ENCODE measurements around the gene AOC2.

Gene AOC2, protein sequence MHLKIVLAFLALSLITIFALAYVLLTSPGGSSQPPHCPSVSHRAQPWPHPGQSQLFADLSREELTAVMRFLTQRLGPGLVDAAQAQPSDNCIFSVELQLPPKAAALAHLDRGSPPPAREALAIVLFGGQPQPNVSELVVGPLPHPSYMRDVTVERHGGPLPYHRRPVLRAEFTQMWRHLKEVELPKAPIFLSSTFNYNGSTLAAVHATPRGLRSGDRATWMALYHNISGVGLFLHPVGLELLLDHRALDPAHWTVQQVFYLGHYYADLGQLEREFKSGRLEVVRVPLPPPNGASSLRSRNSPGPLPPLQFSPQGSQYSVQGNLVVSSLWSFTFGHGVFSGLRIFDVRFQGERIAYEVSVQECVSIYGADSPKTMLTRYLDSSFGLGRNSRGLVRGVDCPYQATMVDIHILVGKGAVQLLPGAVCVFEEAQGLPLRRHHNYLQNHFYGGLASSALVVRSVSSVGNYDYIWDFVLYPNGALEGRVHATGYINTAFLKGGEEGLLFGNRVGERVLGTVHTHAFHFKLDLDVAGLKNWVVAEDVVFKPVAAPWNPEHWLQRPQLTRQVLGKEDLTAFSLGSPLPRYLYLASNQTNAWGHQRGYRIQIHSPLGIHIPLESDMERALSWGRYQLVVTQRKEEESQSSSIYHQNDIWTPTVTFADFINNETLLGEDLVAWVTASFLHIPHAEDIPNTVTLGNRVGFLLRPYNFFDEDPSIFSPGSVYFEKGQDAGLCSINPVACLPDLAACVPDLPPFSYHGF

GRCh38 chr17:42844271-42844670 is at the start of gene AOC2:
Gene AOC2 (plus strand): TSS chr17:42844580. CDS start chr17:42844627, 47 bp downstream.
- DNase-seq (ENCODE audit: low read depth), result no peak

GRCh38 chr17:42795061-42795460 is 49.3 kb upstream of the AOC2 start:
- no peak for DNase-seq (ENCODE audit: low read depth)

- no peak for DNase-seq (ENCODE audit: low read depth)
These were observed 48.9 kb upstream of the AOC2 start for GRCh38 chr17:42795465-42795864.

DNA sequence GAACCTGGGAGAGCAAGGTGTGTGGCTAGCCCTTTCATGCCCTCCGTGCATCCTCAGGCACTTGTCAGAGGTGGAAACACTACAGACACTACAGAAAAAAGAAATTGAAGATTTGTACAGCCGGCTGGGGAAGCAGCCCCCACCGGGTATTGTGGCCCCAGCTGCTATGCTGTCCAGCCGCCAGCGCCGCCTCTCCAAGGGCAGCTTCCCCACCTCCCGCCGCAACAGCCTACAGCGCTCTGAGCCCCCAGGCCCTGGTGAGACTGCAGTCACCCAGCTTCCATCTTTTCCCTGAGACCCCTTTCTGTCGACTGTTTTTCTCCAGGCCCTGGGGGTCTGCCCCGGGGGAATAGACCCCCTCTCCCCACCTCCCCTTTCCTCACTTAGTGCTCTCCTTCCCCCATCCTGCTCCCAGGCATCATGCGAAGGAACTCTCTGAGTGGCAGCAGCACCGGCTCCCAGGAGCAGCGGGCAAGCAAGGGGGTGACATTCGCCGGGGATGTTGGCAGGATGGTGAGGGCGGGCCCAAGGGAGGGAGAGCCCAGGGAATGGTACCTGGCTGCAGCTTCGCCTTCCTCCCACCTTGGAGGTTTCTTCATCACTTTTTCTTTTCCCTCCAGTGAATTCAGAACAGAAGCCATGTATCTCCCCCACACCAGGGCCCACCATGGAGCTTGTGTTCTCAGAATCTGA is 48.2 kb upstream of the AOC2 start:
- no peak for DNase-seq (ENCODE audit: low read depth)

- no peak for DNase-seq (ENCODE audit: low read depth)
These were observed 47.0 kb upstream of the AOC2 start for GRCh38 chr17:42797067-42798007.

DNA sequence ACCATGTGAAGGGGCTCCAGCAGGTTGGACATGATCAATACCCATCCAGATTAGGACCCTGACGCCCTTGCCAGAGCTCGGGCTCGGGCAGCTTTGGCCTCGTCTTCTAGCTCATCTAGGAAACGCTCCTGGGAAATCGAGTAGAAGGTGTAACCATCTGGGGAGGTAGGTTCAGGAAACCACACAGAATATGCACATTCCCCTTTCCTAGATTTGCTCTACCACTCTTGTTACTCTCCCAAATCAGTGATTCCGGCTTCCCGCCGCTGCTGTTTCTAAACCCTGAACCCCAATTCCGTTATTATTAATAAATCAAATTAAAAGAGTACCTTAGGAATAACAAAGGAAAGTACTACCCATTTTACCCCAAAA is 46.4 kb upstream of the AOC2 start:
- no peak for DNase-seq (ENCODE audit: low read depth)

- peak; percentile 82 for DNase-seq (ENCODE audit: low read depth)
These were observed 45.7 kb upstream of the AOC2 start, which contains the start of the genes CNTD1 and COA3 for GRCh38 chr17:42798383-42799380. Gene CNTD1 (plus strand): TSS chr17:42798861. CDS start chr17:42799068, 207 bp downstream. Gene COA3 (minus strand): TSS chr17:42798704. CDS start chr17:42798681, 23 bp downstream.

GRCh38 chr17:42803074-42803883 is 41.1 kb upstream of the AOC2 start:
- no peak for DNase-seq (ENCODE audit: low read depth)

DNA sequence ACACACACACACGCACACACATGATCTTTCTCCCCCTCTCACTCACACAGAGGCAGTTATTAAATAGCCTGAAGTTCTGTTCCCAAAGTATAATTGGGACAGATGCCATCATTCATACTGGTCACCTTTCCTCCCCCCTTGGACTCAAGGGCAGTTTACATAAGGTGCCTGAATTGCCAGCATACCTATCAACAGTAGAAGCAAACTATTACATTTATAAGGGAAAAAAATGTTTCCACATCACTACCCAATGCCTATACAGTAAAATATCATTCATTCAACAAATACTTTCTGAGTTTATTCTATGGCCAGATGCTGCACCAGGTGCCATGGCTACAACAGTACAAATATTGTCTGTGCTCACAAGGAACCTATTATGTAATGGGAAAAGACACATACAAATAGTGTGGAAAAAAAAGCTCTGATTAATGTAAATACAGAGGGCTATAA is 39.4 kb upstream of the AOC2 start:
- no peak for DNase-seq (ENCODE audit: low read depth)

- no peak for DNase-seq (ENCODE audit: low read depth)
These were observed 38.1 kb upstream of the AOC2 start for GRCh38 chr17:42806249-42806648.

GRCh38 chr17:42809250-42809649 is 35.1 kb upstream of the AOC2 start:
- no peak for DNase-seq (ENCODE audit: low read depth)

DNA sequence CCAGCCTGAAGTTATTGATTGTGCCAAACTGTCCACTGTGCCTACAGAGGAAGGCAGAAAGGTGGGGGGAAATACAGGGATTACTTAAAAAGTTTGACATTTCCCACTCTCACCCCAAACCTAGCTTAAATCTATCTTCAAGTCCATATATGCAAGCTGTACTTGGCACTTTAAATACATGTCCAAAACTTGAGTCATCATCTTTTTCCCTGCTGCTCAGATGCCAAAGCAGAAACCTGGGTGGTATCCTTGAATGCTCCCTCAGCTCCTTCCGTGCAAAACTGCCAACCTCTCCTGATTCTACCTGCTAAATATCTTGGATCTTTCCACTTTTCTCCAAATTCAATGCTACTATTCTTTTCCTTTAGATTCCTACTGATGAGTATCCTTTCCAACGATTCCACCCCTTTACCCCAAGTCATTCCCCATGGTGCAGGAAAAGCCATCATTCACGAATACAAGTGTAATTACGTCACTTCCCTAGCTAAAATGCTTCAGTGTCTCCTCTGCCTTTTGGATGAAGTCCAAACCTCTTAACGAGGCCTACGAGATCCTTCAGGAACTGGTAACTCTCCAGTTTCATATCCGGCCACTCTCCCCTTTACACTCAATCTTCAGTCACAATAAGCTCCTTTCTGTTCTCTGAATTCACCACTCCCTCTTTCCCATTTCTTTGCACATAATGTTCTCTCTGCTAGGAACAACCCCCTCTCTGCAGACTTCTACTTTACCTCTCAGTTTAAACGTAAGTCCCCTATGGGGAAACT is 29.6 kb upstream of the AOC2 start:
- DNase-seq (ENCODE audit: low read depth), result no peak

GRCh38 chr17:42817866-42818265 is 26.5 kb upstream of the AOC2 start:
- no peak for DNase-seq (ENCODE audit: low read depth)

DNA sequence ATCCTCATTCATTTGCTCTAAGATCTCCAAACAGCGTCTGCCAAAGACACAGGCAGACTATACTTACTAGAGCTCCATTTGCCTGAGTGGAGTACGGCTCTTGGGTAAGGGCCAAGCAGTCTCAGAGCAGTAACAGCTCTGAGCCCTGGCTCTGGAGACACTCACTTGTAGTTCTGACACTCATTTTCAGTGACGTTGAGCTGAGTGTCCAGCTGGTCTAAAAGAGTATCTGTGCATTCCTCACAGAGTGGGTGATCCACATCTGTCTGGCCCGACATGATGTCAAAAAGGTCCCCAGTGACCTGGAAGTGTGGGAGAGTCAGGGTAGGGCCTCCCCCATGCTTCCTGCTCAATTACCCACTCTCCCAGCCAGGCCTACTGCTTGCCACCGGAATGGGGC is 26.0 kb upstream of the AOC2 start:
- DNase-seq (ENCODE audit: low read depth), result no peak

DNA sequence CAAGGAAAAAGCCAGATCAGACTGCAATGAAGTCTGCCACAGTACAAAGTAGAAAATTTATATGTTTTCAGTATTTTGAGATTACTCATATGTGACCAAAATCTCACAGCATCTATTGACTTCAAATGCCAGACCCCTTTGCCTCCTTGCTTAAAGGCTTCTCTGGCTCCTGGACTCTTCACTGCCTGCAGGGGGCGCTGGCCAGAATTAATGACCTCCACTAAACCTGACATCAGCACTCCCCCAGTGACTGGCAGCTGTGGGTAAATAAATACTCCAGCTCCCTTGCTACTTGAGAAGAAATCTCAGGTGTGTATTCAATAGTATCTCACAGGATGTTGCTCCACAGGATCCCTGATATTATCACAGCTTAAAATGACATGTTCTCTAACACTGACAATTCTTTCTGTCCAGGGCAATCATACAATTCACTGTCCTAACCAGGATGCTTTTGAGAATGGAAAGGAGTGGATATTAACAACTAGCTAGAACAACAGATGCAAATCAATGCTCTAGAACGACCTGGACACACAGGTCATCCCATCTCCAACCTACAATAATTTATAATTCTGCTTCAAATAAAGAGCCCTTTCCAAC is 24.3 kb upstream of the AOC2 start:
- DNase-seq (ENCODE audit: low read depth), result peak; percentile 64

DNA sequence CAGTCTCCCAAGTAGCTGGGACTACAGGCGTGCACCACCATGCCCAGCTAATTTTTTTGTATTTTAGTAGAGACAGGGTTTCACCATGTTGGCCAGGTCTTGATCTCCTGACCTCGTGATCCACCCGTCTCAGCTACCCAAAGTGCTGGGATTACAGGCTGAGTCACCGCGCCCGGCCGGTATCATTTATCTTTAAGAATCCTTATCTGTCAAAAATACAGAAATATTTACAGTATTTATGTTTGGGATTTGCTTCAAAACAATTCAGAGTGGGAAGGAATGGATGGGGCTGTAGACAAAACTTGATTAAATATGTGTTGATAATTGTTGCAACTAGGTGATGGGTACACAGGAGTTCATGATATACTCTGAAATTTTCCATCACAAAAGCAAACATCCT is 23.2 kb upstream of the AOC2 start:
- DNase-seq (ENCODE audit: low read depth), result no peak

DNA sequence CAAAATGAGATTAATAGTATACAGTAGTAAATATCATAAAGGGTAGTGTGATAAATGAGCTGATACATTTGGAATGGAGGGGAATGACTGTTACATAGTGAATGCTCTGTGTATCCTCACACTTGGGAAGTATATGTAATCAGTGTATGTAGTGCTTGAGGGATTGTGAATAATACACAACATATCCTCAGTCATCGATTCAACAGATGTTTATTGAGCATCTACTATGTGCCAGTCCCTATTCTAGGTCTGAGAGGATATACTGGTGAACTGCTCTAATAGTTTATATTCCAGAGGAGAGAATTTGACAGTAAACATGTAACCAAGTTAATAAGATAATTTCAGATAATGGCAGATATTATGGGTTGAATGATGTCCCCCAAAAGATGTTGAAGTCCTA is 16.9 kb upstream of the AOC2 start:
- DNase-seq (ENCODE audit: low read depth), result no peak

DNA sequence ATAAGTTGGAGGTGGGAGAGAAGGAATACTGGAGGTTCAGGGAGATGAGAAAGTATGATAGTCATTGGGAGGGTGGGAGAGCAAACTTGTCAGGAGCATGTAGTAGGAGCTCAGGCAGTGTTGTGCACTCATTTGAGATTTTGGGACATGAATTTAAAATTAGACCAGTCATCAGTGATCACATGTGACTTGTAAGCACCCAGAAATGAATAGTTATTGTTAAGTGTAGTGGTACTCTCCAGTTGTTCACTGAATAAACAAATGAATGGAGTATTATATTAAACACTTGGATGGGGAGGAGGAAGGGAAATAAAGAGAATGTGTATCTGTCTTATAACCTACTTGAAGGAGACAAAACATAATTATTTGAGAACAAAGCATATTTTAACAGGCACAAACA is 13.4 kb upstream of the AOC2 start:
- no peak for DNase-seq (ENCODE audit: low read depth)

All from activated T-cell treated with anti-CD3 and anti-CD28 coated beads for 48 hours (primary cell).